ENCODE data around the gene ZNF343.

ZNF343 gene

GRCh38 chr20:2469991-2470422 lies 38.7 kb downstream of the ZNF343 start:
- DNase-seq, result peak; percentile 36

- no peak for DNase-seq
Observed at GRCh38 chr20:2468581-2469407, 39.9 kb downstream of the ZNF343 start.

GRCh38 chr20:2467412-2467811 lies 41.3 kb downstream of the ZNF343 start:
- DNase-seq, result no peak

- DNase-seq, result no peak
Observed at GRCh38 chr20:2465100-2465499, 43.6 kb downstream of the ZNF343 start.

GRCh38 chr20:2463616-2464365 lies 44.9 kb downstream of the ZNF343 start:
- DNase-seq, result no peak

DNA sequence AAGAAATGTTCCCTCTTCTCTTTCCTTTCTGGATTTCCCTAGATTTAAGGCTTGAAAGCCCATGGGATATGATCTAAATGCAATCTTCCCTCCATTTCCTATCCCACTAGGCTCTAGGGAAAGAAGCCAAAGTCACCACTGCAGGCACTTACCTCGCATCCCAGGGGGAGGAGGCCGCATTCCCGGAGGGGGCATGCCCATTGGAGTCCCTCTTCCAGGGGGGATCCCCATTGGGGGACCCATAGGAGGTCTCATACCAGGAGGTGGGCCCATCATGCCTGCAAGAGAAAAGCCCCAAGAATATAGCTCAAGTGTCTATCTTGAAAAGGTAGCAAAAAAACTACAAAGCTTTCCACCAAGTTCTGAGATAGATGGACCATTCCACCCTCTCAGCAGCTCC lies 46.2 kb downstream of the ZNF343 start:
- no peak for DNase-seq

DNA sequence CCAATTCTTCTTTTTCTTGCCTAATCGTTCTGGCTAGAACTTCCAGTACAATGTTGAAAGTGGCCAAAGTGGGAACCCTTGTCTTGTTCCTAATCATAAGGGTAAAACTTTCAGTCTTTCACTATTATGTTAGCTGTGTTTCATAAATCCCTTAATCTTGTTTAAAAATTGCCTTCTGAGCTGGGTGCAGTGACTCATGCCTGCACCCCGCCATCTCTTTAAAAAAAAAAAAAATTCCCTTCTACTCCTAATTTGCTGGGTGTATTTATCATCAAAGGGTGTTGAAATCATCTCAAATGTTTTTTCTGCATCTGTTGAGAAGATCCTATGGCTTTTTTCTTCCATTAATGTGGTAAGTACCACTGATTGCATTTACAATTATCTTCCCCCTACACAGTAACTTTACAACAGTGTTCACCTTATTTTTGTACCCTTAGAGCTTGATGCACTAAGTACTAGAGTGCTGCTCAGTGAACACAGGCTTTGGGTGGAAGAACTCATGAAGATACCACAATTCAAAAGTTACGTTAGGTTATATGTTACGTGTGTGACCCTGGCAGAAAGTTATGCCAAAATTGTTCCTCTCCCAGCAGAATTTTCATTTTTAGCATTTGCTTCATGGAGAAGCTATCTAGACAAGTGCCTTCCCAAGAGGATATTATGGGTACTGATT lies 47.8 kb downstream of the ZNF343 start:
- no peak for DNase-seq

DNA sequence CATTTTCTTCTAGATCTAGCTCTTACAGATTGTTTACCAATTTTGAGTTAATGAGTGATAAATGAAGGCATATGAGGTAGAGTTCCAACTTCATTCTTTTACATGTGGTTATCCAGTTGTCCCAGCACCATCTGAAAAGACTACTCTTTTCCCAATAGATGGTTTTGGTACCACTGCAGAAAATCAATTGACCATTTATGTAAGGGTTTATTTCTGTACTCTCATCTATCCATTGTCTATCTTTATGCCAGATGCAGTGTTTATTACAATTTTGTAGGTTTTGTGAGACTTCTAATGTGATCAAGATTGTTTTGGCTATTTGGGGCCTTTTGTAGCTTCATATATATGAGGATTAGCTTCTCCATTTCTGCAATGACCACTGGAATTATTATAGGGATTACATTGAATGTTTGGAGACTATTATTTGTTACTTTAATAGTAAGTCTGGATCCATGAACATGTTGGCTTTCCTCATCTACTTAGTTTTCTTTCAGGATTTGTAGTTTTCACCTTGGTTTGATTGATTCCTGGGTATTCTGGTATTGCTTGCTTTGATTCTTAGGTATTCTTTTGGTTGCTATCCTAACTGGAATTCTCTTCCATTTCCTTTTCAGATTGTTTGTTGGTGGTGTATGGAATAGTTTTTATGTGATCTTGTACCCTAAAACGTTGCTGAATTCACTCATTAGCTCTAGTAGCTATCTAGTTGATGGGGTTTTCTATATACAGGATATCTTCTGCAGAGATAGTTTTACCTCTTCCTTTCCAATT lies 48.5 kb downstream of the ZNF343 start:
- DNase-seq, result no peak

DNA sequence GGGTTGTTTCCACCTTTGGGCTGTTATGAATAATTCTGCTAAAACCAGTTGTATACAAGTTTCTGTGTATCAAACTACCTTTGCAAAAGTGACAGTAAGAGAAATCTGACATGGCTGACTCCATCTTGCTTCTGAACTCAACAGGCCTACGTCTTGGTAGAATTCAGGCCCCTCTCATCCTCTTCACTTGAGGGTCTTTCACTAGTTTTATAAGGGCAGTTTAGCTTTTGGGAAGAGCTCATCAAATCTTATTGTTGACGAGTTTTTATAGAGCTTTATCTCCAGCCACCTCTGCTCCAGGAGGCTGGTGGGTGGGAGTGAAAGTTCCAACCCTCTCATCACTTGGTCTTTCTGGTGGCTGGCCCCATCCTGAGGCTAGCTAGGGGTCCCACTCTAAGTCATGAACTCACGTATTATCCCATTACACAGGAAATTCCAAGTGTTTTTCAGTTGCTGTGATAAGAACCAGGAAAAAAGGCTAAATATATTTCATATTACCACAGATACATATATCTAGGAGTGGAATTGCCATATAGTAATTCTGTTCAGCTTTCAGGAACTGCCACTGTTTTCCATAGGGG lies 49.7 kb downstream of the ZNF343 start:
- no peak for DNase-seq

- DNase-seq, result no peak
Observed at GRCh38 chr20:2455771-2456497, 52.8 kb downstream of the ZNF343 start.

DNA sequence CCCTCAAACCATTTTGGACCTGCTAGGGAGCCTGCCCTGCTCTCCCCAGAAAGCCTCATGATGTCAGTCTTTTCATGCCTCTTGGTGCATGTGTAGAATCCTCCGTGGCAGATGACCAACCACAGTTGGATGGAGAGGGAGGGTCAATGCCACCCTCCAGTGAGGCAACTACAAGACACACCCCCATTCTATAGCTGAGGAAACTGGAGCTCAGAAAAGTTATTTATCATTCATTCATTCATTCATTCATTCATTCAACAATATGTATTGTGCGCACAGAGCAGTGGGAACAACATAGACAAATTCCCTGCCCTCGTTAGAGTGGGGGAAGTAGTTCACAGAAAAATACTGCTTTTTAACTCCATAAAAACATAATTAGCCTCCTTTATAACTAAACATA lies 54.9 kb downstream of the ZNF343 start:
- no peak for DNase-seq

DNA sequence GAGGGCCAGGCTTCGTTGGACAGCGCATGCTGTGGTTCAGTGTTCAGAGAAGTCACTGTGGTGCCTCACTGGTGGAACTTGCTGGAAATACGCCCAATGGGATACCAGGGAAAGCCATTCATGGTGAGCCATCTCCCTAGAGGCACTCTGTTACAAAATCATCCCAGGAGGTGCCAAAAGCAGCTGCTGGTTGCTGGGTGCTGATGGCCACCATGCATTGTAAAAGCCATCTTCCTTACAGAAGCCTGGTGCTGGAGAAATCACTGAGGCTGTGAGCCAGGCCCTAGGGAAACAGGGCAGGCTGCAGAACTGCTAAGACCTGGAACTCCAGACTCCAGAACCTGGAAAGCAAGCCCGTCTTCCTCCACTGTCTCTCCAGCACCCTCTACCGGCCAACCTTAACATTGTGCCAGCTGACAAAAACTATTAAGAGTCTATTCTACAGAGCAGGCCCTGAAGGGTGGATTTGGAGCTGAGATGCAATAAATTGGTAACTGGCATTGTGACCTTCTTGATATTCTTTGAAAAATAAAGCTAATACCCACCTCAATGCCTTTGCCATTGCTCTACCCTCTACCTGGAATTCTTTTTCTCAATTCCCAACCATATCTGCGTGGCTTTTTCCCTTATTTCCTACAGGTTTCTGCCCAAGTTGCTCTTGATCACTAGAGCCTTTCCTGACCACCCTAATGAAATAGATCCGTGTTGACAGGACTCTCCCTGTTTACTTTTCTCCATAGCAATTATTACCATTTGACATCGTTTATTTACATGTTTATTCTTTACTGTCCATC lies 56.6 kb downstream of the ZNF343 start:
- peak; percentile 64 for DNase-seq

- DNase-seq, result no peak
Observed at GRCh38 chr20:2451422-2451821, 57.3 kb downstream of the ZNF343 start.

DNA sequence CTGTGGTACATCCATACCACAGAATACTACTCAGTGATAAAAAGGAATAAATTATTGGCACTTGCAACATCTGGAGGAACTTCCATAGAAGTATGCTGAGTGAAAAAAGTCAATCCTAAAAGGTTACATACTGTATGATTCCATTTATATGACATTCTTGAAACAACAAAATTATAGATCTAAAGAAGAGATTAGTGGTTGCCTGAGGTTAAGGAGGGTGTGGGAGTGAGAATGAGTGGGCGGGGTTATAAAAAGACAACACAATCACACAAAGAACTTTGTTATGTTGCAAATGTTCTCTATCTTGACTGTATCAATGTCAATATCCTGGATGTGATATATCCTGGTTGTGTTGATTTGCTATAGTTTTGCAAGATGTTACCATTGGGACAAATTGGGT lies 59.3 kb downstream of the ZNF343 start:
- DNase-seq, result no peak

DNA sequence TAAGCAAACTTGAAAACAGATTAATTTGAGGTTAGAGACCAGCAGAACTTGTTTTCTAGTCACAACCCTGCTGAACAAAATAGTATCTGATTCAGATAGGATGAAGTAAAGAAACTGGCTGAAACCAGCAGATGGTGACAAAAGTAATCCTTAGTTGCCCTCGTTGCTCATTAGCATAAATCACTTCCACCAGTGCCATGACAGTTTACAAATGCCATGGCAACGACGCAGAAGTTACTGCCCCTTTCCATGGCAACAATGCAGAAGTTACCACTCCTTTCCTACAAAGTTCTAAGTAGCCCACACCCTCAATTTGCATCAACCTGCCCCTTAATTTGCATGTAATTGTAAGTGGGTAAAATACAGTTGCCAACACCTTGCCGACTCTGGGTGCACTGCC lies 61.9 kb downstream of the ZNF343 start:
- DNase-seq, result no peak

Data from NCI-H1436 (cell line).